Kidney epithelial cell (primary cell): ENCODE results near the gene ALX3. TPM values are rescaled to one million over a fixed set of nuclear protein-coding genes. Genes with fewer than 3 reads are reported as not detected.
A peak's percentile ranks its signal among the peaks of the same experiment; 100 is the strongest.

Experiments used
- DNase-seq: peaks from one replicate; pipeline ENCODE4 v3.0.0-alpha.2; 2010; ENCODE audit warnings: low read depth
- H3K27me3 ChIP-seq: 2 replicates; pipeline ENCODE4 v1.6.0; 2011; ENCODE audit warnings: low read length; ENCODE audit not compliant: control insufficient read depth, insufficient read depth
- H3K36me3 ChIP-seq: 2 replicates; pipeline ENCODE4 v1.5.1; 2011; ENCODE audit warnings: low read length; ENCODE audit not compliant: control insufficient read depth, insufficient read depth
- H3K4me3 ChIP-seq: 2 replicates; pipeline ENCODE4 v1.5.1; 2011; ENCODE audit warnings: low read depth, mild to moderate bottlenecking, control low read depth, low read length
- CTCF ChIP-seq: IDR thresholded peaks from 2 replicates; pipeline ENCODE4 v1.5.1; 2011; ENCODE audit warnings: mild to moderate bottlenecking, moderate library complexity, low read length, control low read depth, inconsistent platforms; ENCODE audit not compliant: insufficient read depth, poor library complexity, severe bottlenecking
- total RNA-seq: library from RNA; depleted of rRNA; stranded (reverse); fragments of >200 nt; gene quantifications from 2 replicates; pipeline ENCODE4 v1.2.3, GENCODE V29; 2015

ALX3 gene
- total RNA-seq, 1 donor from 2014 or later = not detected

- Histone ChIP-seq H3K27me3 (peaks cover 4% of the 10 kb centered on the region), H3K4me3 (no peak overlapping the region), H3K36me3 (no peaks in the 10 kb centered on the region)
- no peak for DNase-seq
- peak; percentile 79 for TF ChIP-seq CTCF
Observed at GRCh38 chr1:110060034-110060661, 10.3 kb downstream of the ALX3 start.

GRCh38 chr1:110059133-110059863, 11.2 kb downstream of the ALX3 start:
- no peak for TF ChIP-seq CTCF
- Histone ChIP-seq H3K27me3 (no peaks in the 10 kb centered on the region), H3K4me3 (no peak overlapping the region), H3K36me3 (no peaks in the 10 kb centered on the region)
- DNase-seq = no peak

- H3K27me3 ChIP-seq = no peaks in the 10 kb centered on the region
- peaks cover 1% of the 10 kb centered on the region for H3K36me3 ChIP-seq
- no peak for DNase-seq
- H3K4me3 ChIP-seq = no peak overlapping the region
- TF ChIP-seq CTCF = no peak
Observed at GRCh38 chr1:110058591-110058990, 11.9 kb downstream of the ALX3 start.

- Histone ChIP-seq H3K4me3 (no peak overlapping the region), H3K36me3 (peaks cover 3% of the 10 kb centered on the region), H3K27me3 (no peaks in the 10 kb centered on the region)
- DNase-seq = no peak
- TF ChIP-seq CTCF = no peak
Observed at GRCh38 chr1:110057963-110058518, 12.4 kb downstream of the ALX3 start.

GRCh38 chr1:110056776-110057175, 13.7 kb downstream of the ALX3 start:
- peaks cover 3% of the 10 kb centered on the region for H3K36me3 ChIP-seq

More at GRCh38 chr1:110056776-110057175, 13.7 kb downstream of the ALX3 start:
- no peak for TF ChIP-seq CTCF
- DNase-seq = no peak
- Histone ChIP-seq H3K27me3 (no peaks in the 10 kb centered on the region), H3K4me3 (no peak overlapping the region)
